Gastrocnemius medialis (tissue), 4 donors: ENCODE results near the gene FIZ1. TPM values are rescaled to one million over a fixed set of nuclear protein-coding genes. Genes with fewer than 3 reads are reported as not detected.
A peak's percentile ranks its signal among the peaks of the same experiment; 100 is the strongest.

Experiments used
- ATAC-seq, 2 donors: fragments of 150-250 bp; one replicate each; pipeline ENCODE4 v1.9.1; 2016
- DNase-seq, 2 donors: peaks; one replicate each; pipeline ENCODE4 v3.0.0-alpha.2; 2019
- H3K27ac ChIP-seq, 4 donors: fragments of 200-600 bp; sonication (generic); 1 replicate in 1 of 4; 2 replicates in 3 of 4; pipeline ENCODE4 v1.5.1; 2016 to 2018; ENCODE audit warnings: mild to moderate bottlenecking in 2 of 4, moderate library complexity in 1 of 4
- H3K27me3 ChIP-seq, 3 donors: fragments of 200-600 bp; sonication (generic) in 2 of 3; 1 replicate in 1 of 3; 2 replicates in 2 of 3; pipeline versions ENCODE4 v1.5.1 to v1.6.0; 2016 to 2019; ENCODE audit warnings: mild to moderate bottlenecking in 1 of 3, moderate library complexity in 1 of 3
- H3K36me3 ChIP-seq, 2 donors: fragments of 200-600 bp; sonication (generic) in 1 of 2; one replicate each; pipeline ENCODE4 v1.5.1; 2017 to 2018
- H3K4me1 ChIP-seq, 2 donors: fragments of 200-600 bp; sonication (generic) in 1 of 2; one replicate each; pipeline ENCODE4 v1.5.1; 2016 to 2017; ENCODE audit warnings: mild to moderate bottlenecking in 2 of 2
- H3K4me3 ChIP-seq, 4 donors: fragments of 200-600 bp; sonication (generic) in 3 of 4; 1 replicate in 1 of 4; 2 replicates in 3 of 4; pipeline ENCODE4 v1.5.1; 2016 to 2019; ENCODE audit warnings: mild to moderate bottlenecking in 2 of 4
- H3K9me3 ChIP-seq, 3 donors: fragments of 200-600 bp; sonication (generic) in 2 of 3; 1 replicate in 1 of 3; 2 replicates in 2 of 3; pipeline ENCODE4 v1.5.1; 2016 to 2019
- POLR2A ChIP-seq, 2 donors: fragments of 450-650 bp; IDR thresholded peaks; one replicate each; pipeline ENCODE4 v1.6.1; 2017; ENCODE audit warnings: antibody characterized with exemption in 2 of 2, mild to moderate bottlenecking in 2 of 2, moderate library complexity in 2 of 2
- in situ Hi-C, 4 donors: fragments of 200-750 bp; cut with MboI; loops; one replicate each; pipeline versions ENCODE4 v1.15.0 to v1.8.0; 2017; ENCODE audit warnings: low sequenced_read_pairs in 4 of 4
- intact Hi-C: fragments of 100-400 bp; cut with DNase I; formaldehyde crosslinking; loops from one replicate; pipeline ENCODE4 v1.15.1; 2023; ENCODE audit warnings: low total_unique reads
- total RNA-seq, 4 donors: library from RNA; depleted of rRNA; stranded (reverse); fragments of >200 nt; gene quantifications; one replicate each; pipeline versions ENCODE4 v1.1.0 to v1.2.3, GENCODE V29; 2016
- TF ChIP-seq, protein P1 (sequence below), 5 experiments: fragments of 450-650 bp in 3 of 5; fragments of 200-600 bp in 2 of 5; sonication (generic) in 2 of 5; IDR thresholded peaks in 4 of 5; conservative IDR thresholded peaks in 1 of 5; 1 replicate in 4 of 5; 2 replicates in 1 of 5; pipeline ENCODE4 v1.5.1; 2016 to 2019; ENCODE audit warnings: antibody characterized with exemption in 5 of 5, mild to moderate bottlenecking in 3 of 5, moderate library complexity in 3 of 5

FIZ1 gene
- total RNA-seq, 4 donors from 2014 or later = 6.8 to 11.2 (median 7.4) TPM

DNA sequence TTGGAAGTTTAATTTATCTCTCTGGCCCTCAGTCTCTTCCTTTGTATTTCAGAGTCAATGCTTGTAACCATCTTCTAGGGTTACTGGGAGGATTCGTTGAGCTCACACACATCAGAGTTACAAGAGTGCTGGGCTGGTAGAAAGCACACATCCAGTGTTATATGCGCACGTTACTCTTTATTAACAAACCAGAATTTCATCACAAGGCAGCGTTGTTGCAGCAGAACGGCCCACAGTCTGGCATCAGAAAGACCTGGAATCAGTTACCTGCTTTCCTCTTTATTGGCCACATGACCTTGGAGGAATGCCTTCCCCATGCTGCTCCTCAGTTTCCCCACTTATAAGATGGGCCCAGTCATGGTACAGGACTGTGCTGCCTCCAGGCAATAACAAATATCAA is 10.0 kb upstream of the FIZ1 start:
- Histone ChIP-seq H3K36me3 (peaks cover 0 to 8% of the 10 kb centered on the region in 2 donors), H3K4me3 (no peak overlapping the region), H3K9me3 (no peaks in the 10 kb centered on the region), H3K27me3 (no peaks in the 10 kb centered on the region), H3K4me1 (peaks cover 46 to 51% of the 10 kb centered on the region in 2 donors), H3K27ac (peak overlapping the region; percentile 86 to 99 (median 92))
- in situ Hi-C loops (no loop called here), intact Hi-C loops (loop anchor here (10.0 kb wide), 1 partner anchor 1405 kb away; the partner anchor contains the start of gene RPS9)
- TF ChIP-seq POLR2A (IDR thresholded peaks at IDR 0.05) = no peak
- TF ChIP-seq, protein P1, sequence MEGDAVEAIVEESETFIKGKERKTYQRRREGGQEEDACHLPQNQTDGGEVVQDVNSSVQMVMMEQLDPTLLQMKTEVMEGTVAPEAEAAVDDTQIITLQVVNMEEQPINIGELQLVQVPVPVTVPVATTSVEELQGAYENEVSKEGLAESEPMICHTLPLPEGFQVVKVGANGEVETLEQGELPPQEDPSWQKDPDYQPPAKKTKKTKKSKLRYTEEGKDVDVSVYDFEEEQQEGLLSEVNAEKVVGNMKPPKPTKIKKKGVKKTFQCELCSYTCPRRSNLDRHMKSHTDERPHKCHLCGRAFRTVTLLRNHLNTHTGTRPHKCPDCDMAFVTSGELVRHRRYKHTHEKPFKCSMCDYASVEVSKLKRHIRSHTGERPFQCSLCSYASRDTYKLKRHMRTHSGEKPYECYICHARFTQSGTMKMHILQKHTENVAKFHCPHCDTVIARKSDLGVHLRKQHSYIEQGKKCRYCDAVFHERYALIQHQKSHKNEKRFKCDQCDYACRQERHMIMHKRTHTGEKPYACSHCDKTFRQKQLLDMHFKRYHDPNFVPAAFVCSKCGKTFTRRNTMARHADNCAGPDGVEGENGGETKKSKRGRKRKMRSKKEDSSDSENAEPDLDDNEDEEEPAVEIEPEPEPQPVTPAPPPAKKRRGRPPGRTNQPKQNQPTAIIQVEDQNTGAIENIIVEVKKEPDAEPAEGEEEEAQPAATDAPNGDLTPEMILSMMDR (IDR thresholded peaks at IDR 0.05 in 4 of 5, conservative IDR thresholded peaks at IDR 0.05 in 1 of 5) = no peak
- ATAC-seq = no peak
- DNase-seq = no peak

DNA sequence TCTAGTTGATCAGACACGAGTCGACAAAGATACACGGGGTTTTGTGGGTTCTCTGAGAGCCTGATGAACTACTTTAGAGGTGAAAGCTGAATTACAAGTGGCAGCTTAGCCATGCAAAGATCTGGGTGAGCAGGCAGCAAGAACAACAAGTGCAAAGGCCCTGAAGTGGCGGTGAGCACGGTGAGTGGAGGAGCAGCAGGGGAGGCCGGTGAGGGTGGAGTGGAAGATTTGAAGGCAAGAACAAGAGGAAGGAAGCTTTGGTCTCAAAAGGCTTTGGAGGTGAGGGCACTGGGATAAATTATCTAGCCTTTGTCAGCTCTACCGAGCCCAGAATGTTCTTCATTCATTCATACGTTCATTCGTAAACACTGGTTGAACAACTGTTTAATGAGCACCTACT is 7.5 kb upstream of the FIZ1 start:
- in situ Hi-C loops (no loop called here), intact Hi-C loops (loop anchor here (10.0 kb wide), 1 partner anchor 1402 kb away; the partner anchor contains the start of gene RPS9)
- Histone ChIP-seq H3K27me3 (no peaks in the 10 kb centered on the region), H3K4me1 (peaks cover 38 to 45% of the 10 kb centered on the region in 2 donors), H3K27ac (peak overlapping the region; percentile 91 to 99 (median 94)), H3K9me3 (no peaks in the 10 kb centered on the region), H3K36me3 (peaks cover 0 to 8% of the 10 kb centered on the region in 2 donors), H3K4me3 (peak overlapping the region; percentile 68 to 97 (median 80))
- DNase-seq (no peak), ATAC-seq (no peak)
- TF ChIP-seq, protein P1 (IDR thresholded peaks at IDR 0.05 in 4 of 5, conservative IDR thresholded peaks at IDR 0.05 in 1 of 5) = no peak
- no peak for TF ChIP-seq POLR2A (IDR thresholded peaks at IDR 0.05)

DNA sequence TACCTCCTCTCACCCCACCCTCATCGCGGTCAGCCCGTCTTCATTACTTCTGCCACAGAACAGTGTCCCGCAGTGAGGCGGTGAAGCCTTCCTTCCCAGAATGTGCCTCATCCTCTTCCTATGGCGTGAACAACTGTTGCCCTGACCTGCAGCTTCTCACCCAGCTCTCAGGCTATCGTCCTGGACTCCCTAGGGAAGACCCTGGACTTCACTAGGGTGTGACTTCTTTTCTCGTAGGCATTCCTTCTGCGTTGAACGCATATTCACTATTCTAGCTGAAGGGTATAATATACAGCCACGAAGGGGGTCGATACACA is 7.1 kb upstream of the FIZ1 start:
- intact Hi-C loops = loop anchor here (10.0 kb wide), 1 partner anchor 1402 kb away; the partner anchor contains the start of gene RPS9
- Histone ChIP-seq H3K9me3 (no peaks in the 10 kb centered on the region), H3K4me3 (peak overlapping the region; percentile 68 to 97 (median 80)), H3K4me1 (peaks cover 34 to 42% of the 10 kb centered on the region in 2 donors), H3K27me3 (no peaks in the 10 kb centered on the region), H3K27ac (peak overlapping the region; percentile 91 to 99 (median 94)), H3K36me3 (peaks cover 0 to 8% of the 10 kb centered on the region in 2 donors)
- DNase-seq (no peak), ATAC-seq (no peak)
- no peak for TF ChIP-seq POLR2A (IDR thresholded peaks at IDR 0.05)
- TF ChIP-seq, protein P1 (IDR thresholded peaks at IDR 0.05 in 4 of 5, conservative IDR thresholded peaks at IDR 0.05 in 1 of 5) = peak in 1 of 5 experiments; percentile 14
- in situ Hi-C loops = no loop called here

DNA sequence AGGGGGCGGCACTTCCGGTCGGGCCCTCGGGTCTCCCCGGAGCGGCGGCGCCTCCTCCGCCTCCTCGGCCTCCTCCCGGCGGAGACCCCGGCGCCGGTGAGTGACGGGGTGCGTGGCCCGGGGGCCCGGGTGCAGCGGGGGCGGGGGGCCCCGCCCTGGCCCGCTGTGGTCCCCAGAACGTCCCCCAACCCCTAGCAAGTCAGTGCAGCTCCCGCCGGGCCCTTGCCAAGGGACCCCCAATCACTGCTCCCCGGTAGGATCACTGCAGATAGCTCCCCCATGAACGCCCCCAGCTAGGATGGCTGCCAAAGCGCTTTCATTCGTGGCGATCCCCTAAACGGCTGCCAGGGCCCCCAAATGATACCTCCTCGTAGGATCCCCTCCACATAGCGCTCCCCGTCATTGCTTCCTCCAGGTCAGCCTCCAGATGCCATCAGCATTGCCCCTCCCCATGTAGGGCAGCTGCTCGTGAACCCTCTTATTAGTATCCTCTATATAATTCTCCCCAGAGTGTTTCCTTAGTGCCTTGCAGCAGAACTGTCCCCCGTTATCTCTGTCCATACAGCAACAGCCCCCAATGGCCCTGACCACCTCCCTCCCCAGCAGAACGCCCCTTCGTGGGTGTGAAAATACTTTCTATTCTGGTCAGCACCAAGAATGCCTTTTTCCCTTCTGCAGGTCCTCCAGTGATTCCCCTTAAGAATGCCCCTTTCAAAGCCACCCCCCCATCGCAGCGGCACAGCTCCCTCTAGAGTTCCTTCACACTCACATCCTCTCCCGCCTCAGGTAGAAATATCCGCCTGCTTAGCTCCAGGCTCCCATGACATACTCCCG is 6.5 kb upstream of the FIZ1 start, which contains the start of gene ZNF865:
TSS of gene ZNF865 (plus strand) at position 11 of the 834 bp plus-strand sequence. CDS start 7,972 bp downstream, outside the sequence.
- in situ Hi-C loops (no loop called here), intact Hi-C loops (loop anchor here (1.0 to 10.0 kb wide), 4 partner anchors 18 to 1401 kb away; partner anchors contain the start of genes RPS9 and ZNF784)
- Histone ChIP-seq H3K36me3 (peaks cover 0 to 8% of the 10 kb centered on the region in 2 donors), H3K27me3 (no peaks in the 10 kb centered on the region), H3K4me3 (peak within 1 kb of the TSS; percentile 68 to 97 (median 80)), H3K27ac (peak within 1 kb of the TSS; percentile 91 to 99 (median 94)), H3K9me3 (no peaks in the 10 kb centered on the region), H3K4me1 (peaks cover 31 to 42% of the 10 kb centered on the region in 2 donors)
- DNase-seq (peak; percentile 73 to 79), ATAC-seq (peak; percentile 59 to 60)
- peak; percentile 45 to 59 for TF ChIP-seq POLR2A (IDR thresholded peaks at IDR 0.05)
- TF ChIP-seq, protein P1 (IDR thresholded peaks at IDR 0.05 in 4 of 5, conservative IDR thresholded peaks at IDR 0.05 in 1 of 5) = peak; percentile 43 to 76 (median 61)
